HG02763 (cell line): ENCODE measurements around the gene CHRM1.
A peak's percentile ranks its signal among the peaks of the same experiment; 100 is the strongest.

Experiments used
- ATAC-seq: cut with Tn5 transposase; IDR thresholded peaks from one replicate; pipeline ENCODE4 v1.9.1; 2021; ENCODE audit warnings: mild to moderate bottlenecking, moderate library complexity; ENCODE audit not compliant: unreplicated experiment

CHRM1 gene

GRCh38 chr11:62905927-62906531 lies 15.1 kb downstream of the CHRM1 start:
- peak; percentile 68 for ATAC-seq

- no peak for ATAC-seq
Measured at GRCh38 chr11:62905296-62905695, 15.9 kb downstream of the CHRM1 start.

DNA sequence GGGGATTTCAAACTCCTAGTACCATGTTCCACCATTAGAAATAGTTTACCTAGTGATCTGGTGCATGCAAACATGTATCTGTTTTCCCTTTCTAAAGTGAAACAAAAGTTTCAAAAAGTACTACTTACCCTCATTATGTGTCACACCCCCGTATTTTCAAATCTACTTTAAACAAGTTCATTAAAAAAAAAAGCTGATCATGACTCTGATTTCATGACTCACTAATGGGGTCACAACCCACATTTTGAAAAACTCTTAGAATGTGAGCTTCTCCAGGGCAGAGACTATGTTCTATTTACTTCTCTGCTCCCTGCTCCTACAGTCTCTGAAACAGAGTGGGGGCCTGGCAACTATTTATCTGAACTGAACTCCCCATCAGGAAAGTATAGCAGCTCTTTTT lies 18.2 kb downstream of the CHRM1 start:
- ATAC-seq, result no peak

DNA sequence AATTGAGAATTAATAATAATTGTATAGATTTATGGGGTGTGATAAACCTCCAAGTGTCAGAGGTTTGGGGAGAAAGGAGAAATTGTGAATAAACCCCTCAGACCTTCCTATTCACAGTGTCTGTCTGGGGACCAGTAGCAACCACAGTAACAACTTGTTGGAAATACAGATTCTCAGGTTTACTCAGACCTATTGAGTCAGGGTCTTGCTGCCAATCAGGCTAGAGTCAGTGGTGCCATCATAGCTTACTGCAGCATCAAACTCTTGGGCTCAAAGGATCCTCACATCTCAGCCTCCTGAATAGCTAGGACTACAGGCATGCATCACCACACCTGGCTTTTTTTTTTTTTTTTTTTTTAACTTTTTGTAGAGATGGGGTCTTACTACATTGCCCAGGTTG lies 23.1 kb downstream of the CHRM1 start:
- ATAC-seq, result no peak

DNA sequence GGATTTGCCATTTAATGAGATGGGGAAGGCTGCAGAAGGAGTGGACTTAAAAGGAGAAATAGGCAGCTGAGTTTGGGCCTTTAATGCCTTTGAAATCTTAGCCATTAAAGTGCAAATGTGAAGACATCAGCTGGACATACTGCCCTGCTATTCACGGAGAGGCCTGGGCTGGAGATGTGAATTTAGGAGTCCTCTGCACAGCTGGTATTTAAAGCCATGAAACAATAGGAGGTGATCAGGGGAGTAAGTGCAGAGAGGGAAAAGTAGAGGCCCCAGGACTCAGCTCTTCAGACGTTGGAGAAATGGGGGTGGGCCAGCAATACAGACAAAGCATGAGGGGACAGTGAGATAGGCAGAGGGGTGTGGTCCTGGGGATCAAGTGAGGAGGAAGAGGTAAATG lies 23.9 kb downstream of the CHRM1 start:
- ATAC-seq, result no peak

DNA sequence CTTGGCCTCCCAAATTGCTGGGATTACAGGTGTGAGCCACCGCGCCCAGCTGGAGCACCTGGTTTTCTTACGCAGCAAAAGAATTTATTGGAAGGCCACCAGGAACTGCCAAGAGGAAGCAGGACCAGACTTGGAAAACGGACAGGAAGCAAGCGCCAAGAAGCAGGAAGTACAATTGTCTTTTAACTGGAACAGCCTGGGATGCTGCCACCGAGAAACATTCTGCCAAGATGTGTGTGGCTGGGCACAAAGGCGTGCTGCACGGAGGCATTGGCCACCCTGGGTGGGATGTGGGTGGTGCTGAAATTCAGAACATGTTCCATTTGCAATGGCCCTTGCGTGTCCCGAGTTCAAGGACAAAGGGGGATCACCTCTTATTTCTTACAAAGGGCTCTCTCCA lies 25.1 kb downstream of the CHRM1 start:
- ATAC-seq, result no peak

- no peak for ATAC-seq
Measured at GRCh38 chr11:62895501-62895900, 25.7 kb downstream of the CHRM1 start.

GRCh38 chr11:62892077-62892922 lies 28.9 kb downstream of the CHRM1 start:
- ATAC-seq, result no peak

GRCh38 chr11:62889484-62890437 lies 31.4 kb downstream of the CHRM1 start:
- ATAC-seq, result no peak

DNA sequence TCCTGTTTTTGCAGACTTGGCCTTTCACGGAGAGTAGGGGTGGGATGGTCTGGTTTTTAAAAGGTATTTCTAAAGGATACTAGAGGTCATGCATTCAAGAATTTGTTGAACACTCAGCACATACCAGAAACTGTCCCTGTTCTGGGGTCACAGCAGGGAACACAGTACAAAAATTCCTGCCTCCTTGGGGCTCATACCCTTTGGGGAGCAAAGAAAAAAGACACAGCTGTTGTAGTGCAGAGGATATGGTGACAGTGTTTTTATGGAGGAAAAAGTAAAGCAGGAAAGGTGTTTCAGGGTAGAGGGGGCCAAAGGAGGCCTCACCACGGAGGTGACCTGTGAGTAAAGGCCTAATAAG lies 32.1 kb downstream of the CHRM1 start:
- no peak for ATAC-seq

GRCh38 chr11:62888406-62888805 lies 32.8 kb downstream of the CHRM1 start:
- no peak for ATAC-seq

DNA sequence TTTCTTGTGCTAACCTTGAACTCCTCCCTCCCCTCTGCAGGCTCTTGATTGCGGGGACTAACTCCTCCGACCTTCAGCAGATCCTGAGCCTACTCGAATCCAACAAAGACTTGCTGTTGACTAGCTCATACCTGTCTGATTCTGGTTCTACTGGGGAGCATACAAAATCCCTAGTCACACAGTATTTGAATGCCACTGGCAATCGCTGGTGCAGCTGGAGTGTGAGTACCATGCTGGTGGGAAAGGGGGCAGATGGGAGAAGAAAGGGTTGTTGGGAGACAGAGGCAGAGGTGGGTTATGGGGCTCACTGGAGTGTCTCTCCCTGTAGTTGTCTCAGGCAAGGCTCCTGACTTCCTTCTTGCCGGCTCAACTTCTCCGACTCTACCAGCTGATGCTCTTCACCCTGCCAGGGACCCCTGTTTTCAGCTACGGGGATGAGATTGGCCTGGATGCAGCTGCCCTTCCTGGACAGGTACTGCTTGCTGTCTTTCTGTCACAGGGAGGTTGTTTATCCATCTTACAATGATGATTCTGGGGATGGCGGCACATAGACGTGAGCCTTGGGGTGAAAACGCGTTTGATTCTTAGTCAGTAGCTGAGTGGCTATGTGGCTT lies 35.9 kb downstream of the CHRM1 start:
- ATAC-seq, result no peak

DNA sequence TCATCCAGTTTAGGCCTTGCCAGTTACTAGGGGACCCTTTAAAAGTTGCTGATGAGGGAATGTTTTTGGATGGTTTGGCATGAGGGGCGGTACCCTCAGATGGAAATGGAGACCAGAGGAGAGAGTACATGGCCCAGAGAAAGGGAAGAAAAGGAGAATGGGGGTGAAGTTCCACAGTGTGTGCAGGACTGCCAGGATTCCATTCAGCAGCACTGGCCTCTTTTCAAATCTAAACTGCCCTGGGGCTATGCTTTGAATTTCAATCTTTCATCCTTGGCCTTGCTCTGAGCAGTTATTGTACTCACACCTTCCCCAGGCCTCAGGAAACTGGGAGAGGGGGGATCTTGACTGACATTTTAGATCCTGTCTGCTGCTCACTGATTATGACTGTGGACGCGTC lies 37.5 kb downstream of the CHRM1 start:
- ATAC-seq, result no peak

- ATAC-seq, result no peak
Measured at GRCh38 chr11:62882788-62883501, 38.2 kb downstream of the CHRM1 start.

DNA sequence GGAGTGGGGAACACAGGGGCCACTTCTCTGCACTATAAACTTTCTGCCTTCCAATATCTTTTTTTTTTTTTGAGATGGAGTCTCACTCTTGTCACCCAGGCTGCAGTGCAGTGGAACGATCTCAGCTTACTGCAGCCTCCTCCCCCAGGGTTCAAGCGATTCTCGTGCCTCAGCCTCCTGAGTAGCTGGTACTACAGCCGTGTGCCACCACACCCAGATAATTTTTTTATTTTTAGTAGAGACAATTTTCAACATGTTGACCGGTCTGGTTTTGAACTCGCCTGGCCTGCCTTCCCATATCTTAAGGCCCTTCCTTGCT lies 38.8 kb downstream of the CHRM1 start:
- ATAC-seq, result no peak

GRCh38 chr11:62881579-62882430 lies 39.4 kb downstream of the CHRM1 start:
- ATAC-seq, result peak; percentile 38

GRCh38 chr11:62880803-62881578 lies 40.2 kb downstream of the CHRM1 start, which contains the start of gene SLC3A2:
Gene SLC3A2 (plus strand): TSS chr11:62880896. CDS start chr11:62881024, 128 bp downstream.
- peak; percentile 68 for ATAC-seq

GRCh38 chr11:62880231-62880802 lies 40.8 kb downstream of the CHRM1 start:
- no peak for ATAC-seq
